HepG2 (cell line): ENCODE results near the gene MTHFS. TPM values are rescaled to one million over a fixed set of nuclear protein-coding genes. Genes with fewer than 3 reads are reported as not detected.

Experiments used
- ATAC-seq: fragments of 200-7000 bp; cut with Tn5 transposase; 3 replicates; pipeline ENCODE4 v1.9.1; 2020; ENCODE audit warnings: mild to moderate bottlenecking, moderate library complexity
- BruUV-seq: library from RNA; stranded (reverse); fragments of 400-500 nt; replicated peaks from 2 replicates; lab custom pipeline; 2021; lab: Mats Ljungman, UMichigan
- CTCF ChIA-PET: fragments of 300-600 bp; formaldehyde crosslinking; extraction: SDS; loops from one replicate; lab custom pipeline; 2021; ENCODE audit warnings: low total read pairs, inconsistent platforms, low intra/inter-chr PET ratio; lab: Yijun Ruan, JAX
- POLR2A ChIA-PET: fragments of 350-600 bp; sonication (Branson Sonifier 250); formaldehyde crosslinking; loops from one replicate; lab custom pipeline; 2020; ENCODE audit warnings: antibody characterized with exemption, inconsistent platforms; lab: Yijun Ruan, JAX
- DNase-seq: peaks from one replicate; pipeline ENCODE4 v3.0.0-alpha.2; 2015; ENCODE audit warnings: low spot score
- FAIRE-seq: peaks from 3 replicates; lab custom pipeline; 2011; peaks lifted over from hg19 to GRCh38; lab: Jason Lieb, UNC
- H2AFZ ChIP-seq: one replicate; pipeline ENCODE4 v1.6.1; 2011; ENCODE audit warnings: low read length, inconsistent platforms
- H3K27ac ChIP-seq: fragments of 300-600 bp; 3 replicates; pipeline ENCODE4 v1.8.0; 2011; ENCODE audit warnings: mixed run types, mild to moderate bottlenecking, mixed read lengths, low read length, inconsistent platforms; ENCODE audit not compliant: insufficient read depth; ENCODE audit errors: extremely low read length
- H3K27me3 ChIP-seq, 2 experiments: fragments of 200-600 bp in 1 of 2; 2 replicates in 1 of 2; 3 replicates in 1 of 2; pipeline versions ENCODE4 v1.6.0 to v1.8.0; 2011; ENCODE audit warnings: low read length in 2 of 2, mild to moderate bottlenecking in 2 of 2, moderate library complexity in 2 of 2, inconsistent platforms in 1 of 2; ENCODE audit not compliant: insufficient read depth in 2 of 2, control insufficient read depth in 1 of 2
- H3K36me3 ChIP-seq, 2 experiments: fragments of 200-600 bp in 1 of 2; replicated peaks in 1 of 2; 2 replicates in 1 of 2; 3 replicates in 1 of 2; pipeline versions ENCODE4 v1.5.1 to v1.8.0; 2011; ENCODE audit warnings: low read length in 2 of 2, inconsistent platforms in 1 of 2; ENCODE audit not compliant: insufficient read depth in 2 of 2, control insufficient read depth in 1 of 2
- H3K4me1 ChIP-seq: 2 replicates; pipeline ENCODE4 v1.5.1; 2012; ENCODE audit warnings: low read length, inconsistent platforms; ENCODE audit not compliant: insufficient read depth
- H3K4me2 ChIP-seq: 2 replicates; pipeline ENCODE4 v1.6.0; 2011; ENCODE audit warnings: low read depth, low read length, inconsistent platforms
- H3K4me3 ChIP-seq, 3 experiments: fragments of 200-600 bp in 1 of 3; sonication (generic), shearing (Covaris generic) in 1 of 3; replicated peaks in 1 of 3; 2 replicates each; pipeline ENCODE4 v1.5.1; 2011 to 2016; ENCODE audit warnings: low read length in 3 of 3, inconsistent platforms in 2 of 3, low read depth in 2 of 3, mild to moderate bottlenecking in 2 of 3, control low read depth in 1 of 3, mixed read lengths in 1 of 3; ENCODE audit not compliant: insufficient read depth in 1 of 3
- H3K79me2 ChIP-seq: one replicate; pipeline ENCODE4 v1.6.1; 2011; ENCODE audit warnings: low read length, inconsistent platforms; ENCODE audit not compliant: insufficient read depth
- H3K9ac ChIP-seq: 2 replicates; pipeline ENCODE4 v1.6.0; 2011; ENCODE audit warnings: mild to moderate bottlenecking, low read depth, low read length, inconsistent platforms; ENCODE audit not compliant: insufficient read depth
- H3K9me3 ChIP-seq: 2 replicates; pipeline ENCODE4 v1.5.1; 2012; ENCODE audit warnings: mild to moderate bottlenecking, low read length
- H4K20me1 ChIP-seq: 2 replicates; pipeline ENCODE4 v1.6.0; 2011; ENCODE audit warnings: inconsistent platforms, mild to moderate bottlenecking, low read length, moderate library complexity; ENCODE audit not compliant: insufficient read depth
- AGO2 ChIP-seq: fragments of 200-400 bp; formaldehyde crosslinking; optimal IDR thresholded peaks from 2 replicates; pipeline ENCODE3; 2017; ENCODE audit warnings: mild to moderate bottlenecking, low read depth, low read length, moderate library complexity
- RBFOX2 ChIP-seq: fragments of 200-400 bp; formaldehyde crosslinking; IDR thresholded peaks from 2 replicates; pipeline ENCODE4 v1.6.1; 2017; ENCODE audit warnings: low read depth, mild to moderate bottlenecking, low read length
- XRCC5 ChIP-seq: fragments of 200-400 bp; formaldehyde crosslinking; optimal IDR thresholded peaks from 2 replicates; pipeline ENCODE3; 2017; ENCODE audit warnings: mild to moderate bottlenecking, low read length
- ZC3H13 ChIP-seq: sonication (generic); formaldehyde crosslinking; IDR thresholded peaks from 2 replicates; pipeline ENCODE4 v1.8.1; 2023; ENCODE audit warnings: mild to moderate bottlenecking, missing genetic modification reagents, moderate library complexity
- ZNF251 ChIP-seq: sonication (generic); formaldehyde crosslinking; IDR thresholded peaks from 2 replicates; pipeline ENCODE4 v1.9.0; 2021; ENCODE audit warnings: mild to moderate bottlenecking, missing genetic modification reagents
- ZNF562 ChIP-seq: sonication (generic); formaldehyde crosslinking; IDR thresholded peaks from 2 replicates; pipeline ENCODE4 v1.8.0; 2022; ENCODE audit warnings: missing genetic modification reagents, borderline replicate concordance
- WGBS: methylation state at CpG from one replicate; pipeline ENCODE4 v1.1.6; 2017; ENCODE audit warnings: low lambda C conversion rate; 5-methylcytosine and 5-hydroxymethylcytosine counted together
- in situ Hi-C: cut with HindIII; loops from 2 replicates; pipeline ENCODE4 v1.10.0; 2017; ENCODE audit warnings: low pct_unique_long_range_greater_than_20kb; ENCODE audit not compliant: extremely low pct_ligation_motif_present
- intact Hi-C: fragments of 100-400 bp; cut with micrococcal nuclease; formaldehyde crosslinking; loops from one replicate; pipeline ENCODE4 v1.10.0; 2022; ENCODE audit not compliant: unreplicated experiment
- polyA plus RNA-seq, 8 experiments: library from polyadenylated mRNA; depleted of rRNA in 3 of 8; stranded (reverse) in 7 of 8; unstranded in 1 of 8; fragments of >200 nt; fragmentation: Illumina TruSeq in 4 of 8; extraction: Trizol in 4 of 8; gene quantifications; 2 replicates each; pipeline versions ENCODE4 v1.2.1 to v1.2.3, GENCODE V29; 2011 to 2016; ENCODE audit warnings: low read depth in 4 of 8, missing spikeins in 1 of 8, mixed read lengths in 1 of 8; ENCODE audit not compliant: insufficient read depth in 1 of 8
- total RNA-seq, 5 experiments: library from RNA; depleted of rRNA; stranded (reverse); fragments of >200 nt; fragmentation: Illumina TruSeq; extraction: Trizol; gene quantifications; 2 replicates each; pipeline ENCODE4 v1.2.3, GENCODE V29; 2016; ENCODE audit warnings: low read depth in 1 of 5
- TF ChIP-seq, protein P1 (sequence below): sonication (generic); formaldehyde crosslinking; IDR thresholded peaks from 2 replicates; pipeline ENCODE4 v1.5.1; 2020; ENCODE audit warnings: mild to moderate bottlenecking, missing genetic modification reagents, borderline replicate concordance
- TF ChIP-seq, protein P2 (sequence below): sonication (generic); formaldehyde crosslinking; IDR thresholded peaks from 2 replicates; pipeline ENCODE4 v1.4.0; 2020; ENCODE audit warnings: missing genetic modification reagents

The MTHFS gene
- total and polyA plus RNA-seq, 2 of the 13 experiments (the other 11 are each of a cell fraction or from before 2014, with no cell fraction given): 37.0 to 49.7 TPM

DNA sequence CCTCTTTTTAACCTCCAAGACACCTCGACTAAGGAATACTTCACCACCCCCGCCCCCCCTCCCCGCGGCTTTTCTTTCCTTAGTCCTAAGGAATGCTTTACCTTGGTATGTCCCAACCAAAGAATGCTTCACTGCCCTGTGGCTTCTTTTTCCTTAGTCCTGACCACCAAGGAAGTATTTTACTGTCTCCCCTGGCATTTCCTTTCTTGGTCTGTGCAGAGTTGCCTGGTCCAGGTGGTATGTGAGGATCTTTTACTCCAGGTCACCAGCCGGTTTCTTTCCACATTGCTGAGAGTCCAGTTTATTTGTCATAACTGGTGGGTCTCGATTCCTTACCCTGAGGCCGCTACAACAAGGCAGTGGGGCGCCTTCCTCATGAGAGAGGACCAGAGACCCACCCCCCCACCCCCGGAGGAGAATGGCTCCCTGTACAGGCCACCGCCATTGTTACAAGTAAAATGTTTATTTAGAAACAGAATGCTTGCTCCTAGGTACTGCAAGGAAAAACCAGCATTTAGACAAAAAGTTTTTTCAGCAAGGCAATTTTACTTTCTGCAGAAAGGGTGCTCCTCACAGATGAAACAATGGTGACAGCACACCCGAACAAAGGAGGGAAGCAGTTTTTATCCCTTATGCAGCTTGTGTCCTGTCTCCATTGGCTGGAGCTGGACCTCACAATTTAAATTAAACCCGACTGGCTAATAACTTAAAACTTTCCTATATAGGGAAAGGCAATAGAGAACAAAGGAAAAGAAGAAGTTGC lies 23.1 kb upstream of the MTHFS start:
- POLR2A ChIA-PET: no interaction called here
- Histone ChIP-seq H4K20me1 (no peaks in the 10 kb centered on the region), H3K4me3 (no peak overlapping the region), H3K79me2 (peaks cover 27% of the 10 kb centered on the region), H3K27ac (no peak overlapping the region), H3K9me3 (peaks cover 35% of the 10 kb centered on the region)
- in situ Hi-C loops: no loop called here
- no peak for FAIRE-seq
- no TSS peak for BruUV-seq
- WGBS: 94% methylated on average over 12 of the region's 12 CpGs
- intact Hi-C loops: loop anchor here (5.0 kb wide), 2 partner anchors 33 to 57 kb away; no protein-coding TSS in a partner anchor
- no peak for TF ChIP-seq ZNF251 (CRISPR knock-in tag)
- peak; percentile 92; the same call in 1 of the 2 replicates for TF ChIP-seq ZNF562
- TF ChIP-seq, all 625 proteins: peak for 1
- DNase-seq (no peak), ATAC-seq (no peak)
- no peaks in the 10 kb centered on the region; a peak in 1 of 5 replicates for H3K27me3 ChIP-seq
- H3K4me1 ChIP-seq: peaks cover 23% of the 10 kb centered on the region
- CTCF ChIA-PET: no interaction called here
- H3K36me3 ChIP-seq: peaks cover 2 to 4% of the 10 kb centered on the region in 2 experiments; a peak in 3 of 5 replicates
- no peak overlapping the region for H3K9ac ChIP-seq
- no peak overlapping the region for H2AFZ ChIP-seq
- H3K4me2 ChIP-seq: no peak overlapping the region

DNA sequence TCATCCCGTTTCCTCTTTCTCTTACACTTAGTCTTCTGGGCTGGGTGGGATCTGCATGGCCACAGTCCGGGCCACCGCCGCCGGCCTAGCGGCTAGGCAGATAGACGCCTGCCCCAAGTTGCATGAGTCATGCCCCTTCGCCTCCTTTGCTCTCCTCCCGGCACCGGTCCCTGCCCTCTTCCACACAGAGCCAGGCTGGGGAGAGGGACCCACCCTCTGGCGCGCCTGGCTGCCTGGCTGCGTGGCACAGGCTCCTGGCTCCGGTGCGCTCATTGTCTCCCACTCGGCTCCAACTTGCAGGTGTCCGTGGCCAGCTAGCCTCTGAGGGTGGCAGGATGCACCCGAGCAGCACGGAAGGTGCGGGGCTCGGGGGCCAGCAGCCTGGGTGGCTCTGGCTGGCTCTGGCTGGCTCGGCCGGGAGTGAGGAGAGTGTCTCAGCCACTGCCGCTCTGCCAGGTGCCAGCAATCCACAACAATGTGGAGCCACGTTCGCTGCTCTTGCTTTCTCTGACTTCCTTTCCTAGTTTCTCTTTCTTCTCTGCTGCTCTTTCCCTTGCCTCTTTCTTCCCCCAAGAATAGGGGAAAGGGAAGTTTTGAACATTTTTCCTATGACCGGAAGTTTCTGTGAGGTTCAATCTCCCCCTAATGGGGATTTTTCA lies 22.4 kb upstream of the MTHFS start:
- Histone ChIP-seq H3K9ac (no peak overlapping the region), H3K4me3 (no peak overlapping the region), H3K36me3 (peaks cover 2 to 4% of the 10 kb centered on the region in 2 experiments; a peak in 3 of 5 replicates), H3K9me3 (peaks cover 42% of the 10 kb centered on the region), H3K79me2 (peaks cover 27% of the 10 kb centered on the region), H3K4me2 (no peak overlapping the region), H3K27me3 (no peaks in the 10 kb centered on the region; a peak in 1 of 5 replicates), H3K4me1 (peaks cover 16% of the 10 kb centered on the region), H4K20me1 (no peaks in the 10 kb centered on the region), H3K27ac (no peak overlapping the region), H2AFZ (no peak overlapping the region)
- BruUV-seq: no TSS peak
- TF ChIP-seq, protein P1, sequence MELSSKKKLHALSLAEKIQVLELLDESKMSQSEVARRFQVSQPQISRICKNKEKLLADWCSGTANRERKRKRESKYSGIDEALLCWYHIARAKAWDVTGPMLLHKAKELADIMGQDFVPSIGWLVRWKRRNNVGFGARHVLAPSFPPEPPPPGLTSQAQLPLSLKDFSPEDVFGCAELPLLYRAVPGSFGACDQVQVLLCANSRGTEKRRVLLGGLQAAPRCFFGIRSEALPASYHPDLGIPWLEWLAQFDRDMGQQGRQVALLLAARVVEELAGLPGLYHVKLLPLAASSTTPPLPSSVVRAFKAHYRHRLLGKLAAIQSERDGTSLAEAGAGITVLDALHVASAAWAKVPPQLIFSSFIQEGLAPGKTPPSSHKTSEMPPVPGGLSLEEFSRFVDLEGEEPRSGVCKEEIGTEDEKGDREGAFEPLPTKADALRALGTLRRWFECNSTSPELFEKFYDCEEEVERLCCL (CRISPR knock-in tag): no peak
- TF ChIP-seq RBFOX2: peak; percentile 66
- no peak for TF ChIP-seq XRCC5
- TF ChIP-seq, protein P2, sequence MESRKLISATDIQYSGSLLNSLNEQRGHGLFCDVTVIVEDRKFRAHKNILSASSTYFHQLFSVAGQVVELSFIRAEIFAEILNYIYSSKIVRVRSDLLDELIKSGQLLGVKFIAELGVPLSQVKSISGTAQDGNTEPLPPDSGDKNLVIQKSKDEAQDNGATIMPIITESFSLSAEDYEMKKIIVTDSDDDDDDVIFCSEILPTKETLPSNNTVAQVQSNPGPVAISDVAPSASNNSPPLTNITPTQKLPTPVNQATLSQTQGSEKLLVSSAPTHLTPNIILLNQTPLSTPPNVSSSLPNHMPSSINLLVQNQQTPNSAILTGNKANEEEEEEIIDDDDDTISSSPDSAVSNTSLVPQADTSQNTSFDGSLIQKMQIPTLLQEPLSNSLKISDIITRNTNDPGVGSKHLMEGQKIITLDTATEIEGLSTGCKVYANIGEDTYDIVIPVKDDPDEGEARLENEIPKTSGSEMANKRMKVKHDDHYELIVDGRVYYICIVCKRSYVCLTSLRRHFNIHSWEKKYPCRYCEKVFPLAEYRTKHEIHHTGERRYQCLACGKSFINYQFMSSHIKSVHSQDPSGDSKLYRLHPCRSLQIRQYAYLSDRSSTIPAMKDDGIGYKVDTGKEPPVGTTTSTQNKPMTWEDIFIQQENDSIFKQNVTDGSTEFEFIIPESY: peak; percentile 8; the same call in 1 of the 2 replicates
- peak; percentile 51; the same call in 1 of the 2 replicates for TF ChIP-seq ZC3H13 (CRISPR knock-in tag)
- peak; percentile 86 for TF ChIP-seq AGO2
- in situ Hi-C loops (no loop called here), intact Hi-C loops (no loop called here)
- 90% methylated on average over 23 of the region's 27 CpGs for WGBS
- ATAC-seq: no peak
- ChIA-PET POLR2A (no interaction called here), CTCF (no interaction called here)
- no peak for DNase-seq
- FAIRE-seq: no peak
